ENCODE results near the gene HPCAL4.

HPCAL4 gene

DNA sequence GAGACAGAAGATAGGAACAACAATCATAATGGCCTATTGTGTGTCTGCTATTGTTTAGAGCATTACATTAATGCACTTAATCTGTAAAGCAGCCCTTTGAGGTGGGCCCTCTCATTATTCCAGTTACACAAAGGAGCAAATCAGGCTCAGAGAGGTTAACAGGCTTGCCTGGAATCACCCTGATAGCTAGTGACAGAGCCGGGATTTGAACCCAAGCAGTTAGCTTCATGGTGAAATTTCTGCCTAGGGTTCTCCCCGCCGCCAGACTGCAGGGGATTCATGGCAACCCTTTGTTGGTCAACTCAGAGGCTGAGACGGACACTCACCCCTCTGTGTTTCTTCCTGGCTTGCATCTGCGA lies 58.9 kb downstream of the HPCAL4 start:
- in situ Hi-C loops (cut with HindIII; ENCODE audit: low sequenced_read_pairs): no loop called here

DNA sequence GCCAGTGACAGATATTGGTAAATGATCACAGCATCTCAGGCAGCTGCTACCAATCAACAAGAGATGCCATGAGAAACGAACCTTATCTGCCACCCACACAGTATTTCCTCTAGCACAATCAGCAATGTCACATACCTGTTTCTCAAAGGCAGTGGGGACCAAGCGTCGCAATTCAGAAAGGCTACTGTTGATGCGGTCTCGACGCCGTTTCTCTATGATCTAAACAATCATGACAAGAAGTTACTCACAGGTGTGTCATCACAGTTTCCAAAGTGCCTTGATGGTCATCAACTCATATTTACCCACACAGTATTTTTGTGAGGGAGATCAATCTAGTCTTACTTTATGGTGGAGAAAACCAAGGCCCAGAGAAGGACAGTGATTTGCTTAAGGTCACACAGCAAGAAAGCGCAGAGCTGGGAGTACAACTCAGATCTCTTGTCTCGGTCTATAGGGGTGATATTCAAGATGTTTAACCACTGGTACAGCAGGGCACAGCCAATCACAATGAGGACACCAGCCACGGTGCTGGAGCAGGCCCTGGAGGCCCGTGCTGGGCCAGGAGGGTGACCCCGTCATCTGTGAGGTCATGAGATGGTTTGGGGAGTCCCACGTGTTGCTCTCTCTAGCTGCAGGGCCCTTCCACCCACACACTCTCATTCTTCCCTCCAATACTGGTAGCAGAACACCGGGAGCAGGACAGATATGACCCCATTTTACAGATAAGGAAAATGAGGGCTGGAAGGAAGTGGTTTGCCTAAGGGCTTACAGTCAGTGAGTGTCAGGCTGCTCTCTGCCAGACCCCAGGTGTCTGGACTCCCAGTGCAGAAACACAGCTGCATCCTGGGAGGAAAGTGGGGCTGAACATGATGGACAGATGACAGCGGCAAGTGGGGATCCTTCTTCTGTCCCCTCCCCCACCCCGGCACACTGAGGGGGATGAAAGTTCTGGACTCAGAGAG lies 59.6 kb downstream of the HPCAL4 start:
- in situ Hi-C loops (cut with HindIII; ENCODE audit: low sequenced_read_pairs): no loop called here

DNA sequence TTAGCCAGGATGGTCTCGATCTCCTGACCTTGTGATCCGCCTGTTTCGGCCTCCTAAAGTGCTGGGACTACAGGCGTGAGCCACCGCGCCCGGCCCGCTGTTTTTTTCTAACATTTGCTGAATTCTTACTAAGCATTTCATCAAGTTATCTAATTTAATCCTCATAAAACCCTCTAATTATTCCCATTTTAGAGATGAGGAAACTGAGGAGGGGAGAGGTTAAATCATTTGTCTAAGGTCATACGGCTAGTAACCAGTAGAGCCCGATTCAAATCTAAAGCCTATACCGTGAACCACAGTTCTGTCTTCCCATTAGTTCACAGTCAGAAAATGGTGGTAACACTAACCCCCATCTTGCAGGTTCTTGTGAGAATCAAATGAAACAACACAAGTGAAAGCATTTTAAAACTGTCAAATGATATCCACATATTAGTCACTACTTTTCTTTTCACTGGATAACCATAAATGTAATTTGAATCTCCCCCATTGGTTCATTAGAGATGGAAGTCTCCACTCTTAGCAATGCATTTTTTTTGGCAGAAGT lies 62.4 kb downstream of the HPCAL4 start:
- in situ Hi-C loops (cut with HindIII; ENCODE audit: low sequenced_read_pairs): no loop called here
